Dermis blood vessel endothelial cell (primary cell): ENCODE measurements around the gene XPC. TPM values are rescaled to one million over a fixed set of nuclear protein-coding genes. Genes with fewer than 3 reads are reported as not detected.

Experiments
- DNase-seq: peaks from one replicate; pipeline ENCODE4 v3.0.0; 2010
- total RNA-seq: library from RNA; depleted of rRNA; stranded (reverse); fragments of >200 nt; gene quantifications from 2 replicates; pipeline ENCODE4 v1.2.3, GENCODE V29; 2014

XPC gene
- total RNA-seq, 1 donor from 2014 or later: 43.6 TPM

DNA sequence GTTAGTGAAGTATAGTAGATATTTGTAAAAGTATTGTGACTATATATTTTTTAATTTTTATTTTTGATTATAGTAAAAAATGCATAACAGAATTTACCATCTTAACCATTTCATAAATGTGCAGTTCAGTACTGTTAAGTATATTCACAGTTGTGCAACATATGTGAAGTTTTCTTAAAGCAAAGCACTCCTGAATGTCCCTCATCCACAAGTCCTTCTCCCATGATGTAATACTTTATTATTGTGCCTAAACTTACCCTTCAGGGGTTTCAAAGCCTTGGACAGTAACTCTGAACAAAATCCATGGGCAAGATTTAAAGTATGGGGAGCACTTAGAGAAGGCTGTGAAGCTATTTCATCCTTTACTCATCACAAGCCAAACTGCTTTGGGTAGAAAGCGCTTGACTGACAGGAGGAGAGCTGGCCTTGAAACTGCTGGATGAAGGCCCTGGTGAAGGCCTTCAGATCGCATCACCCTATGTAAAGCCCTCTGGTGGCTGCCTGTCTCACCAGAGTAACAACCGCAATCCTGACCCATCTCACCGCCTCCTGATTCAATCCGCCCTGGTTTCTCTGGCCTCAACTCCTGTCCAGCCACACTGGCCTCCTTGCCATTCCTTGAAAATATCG is 28.3 kb upstream of the XPC start:
- DNase-seq: no peak

DNA sequence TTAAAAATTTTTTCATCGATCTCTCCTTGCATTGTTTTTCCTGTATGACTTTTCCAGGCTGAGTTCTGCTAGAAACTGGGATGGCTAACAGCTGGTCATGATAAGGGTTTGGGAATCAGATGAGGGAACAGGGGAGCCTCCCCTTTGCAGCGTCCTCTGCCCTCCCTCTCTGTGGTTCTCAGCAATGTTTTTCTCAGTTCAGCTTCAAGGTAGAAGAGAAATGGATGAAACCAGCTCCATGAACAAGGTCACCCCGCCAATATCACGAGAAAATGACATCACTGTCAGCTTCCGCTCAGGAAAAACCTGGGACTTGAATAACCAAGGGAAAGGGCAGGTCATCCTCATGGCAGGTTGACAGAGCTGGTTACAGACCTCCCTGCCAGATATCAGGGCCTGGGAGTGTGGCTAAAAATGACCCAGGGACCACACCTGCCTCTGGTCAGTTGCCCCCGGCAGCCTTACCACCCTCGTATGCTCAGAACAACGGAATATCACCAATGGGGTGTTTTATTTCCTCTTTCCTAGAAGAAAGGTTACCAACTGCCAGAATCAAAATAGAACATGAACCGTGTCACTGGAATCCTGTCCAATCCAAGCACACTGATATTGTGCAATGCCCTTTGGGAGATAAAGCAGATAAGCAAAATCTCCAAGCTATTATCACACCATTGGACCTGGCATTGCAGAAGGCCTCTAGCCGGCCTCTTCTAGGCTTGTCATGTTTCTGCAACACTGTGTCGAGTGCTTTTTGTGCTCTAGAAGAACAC is 26.3 kb upstream of the XPC start:
- peak; percentile 50 for DNase-seq

DNA sequence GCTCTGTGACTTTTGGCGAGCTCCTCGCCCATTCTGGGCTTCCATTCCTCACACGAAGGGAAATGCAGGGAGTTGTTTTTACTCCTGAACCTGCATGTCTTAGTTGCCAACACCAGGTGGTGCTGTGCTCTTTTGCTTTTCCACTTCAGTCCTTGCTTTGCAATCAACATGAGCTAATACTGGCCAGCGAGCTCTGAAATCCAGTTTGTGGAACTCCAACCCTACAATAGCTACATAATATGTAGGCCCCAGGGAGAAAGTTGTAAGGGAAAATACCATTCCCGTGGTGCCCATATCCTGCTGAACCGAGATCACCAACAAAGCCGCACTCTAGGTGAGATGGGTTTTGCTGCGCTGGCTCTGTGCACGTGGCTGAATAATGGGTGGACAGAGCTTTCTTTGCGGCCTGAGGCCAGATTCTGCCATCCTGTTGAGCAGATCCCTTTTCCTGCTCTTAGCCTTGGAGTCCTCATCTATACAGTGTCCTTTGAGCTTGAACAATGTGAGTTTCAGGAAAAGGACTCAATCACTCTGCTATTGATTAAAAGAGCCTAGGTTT is 25.2 kb upstream of the XPC start:
- DNase-seq: peak; percentile 92

DNA sequence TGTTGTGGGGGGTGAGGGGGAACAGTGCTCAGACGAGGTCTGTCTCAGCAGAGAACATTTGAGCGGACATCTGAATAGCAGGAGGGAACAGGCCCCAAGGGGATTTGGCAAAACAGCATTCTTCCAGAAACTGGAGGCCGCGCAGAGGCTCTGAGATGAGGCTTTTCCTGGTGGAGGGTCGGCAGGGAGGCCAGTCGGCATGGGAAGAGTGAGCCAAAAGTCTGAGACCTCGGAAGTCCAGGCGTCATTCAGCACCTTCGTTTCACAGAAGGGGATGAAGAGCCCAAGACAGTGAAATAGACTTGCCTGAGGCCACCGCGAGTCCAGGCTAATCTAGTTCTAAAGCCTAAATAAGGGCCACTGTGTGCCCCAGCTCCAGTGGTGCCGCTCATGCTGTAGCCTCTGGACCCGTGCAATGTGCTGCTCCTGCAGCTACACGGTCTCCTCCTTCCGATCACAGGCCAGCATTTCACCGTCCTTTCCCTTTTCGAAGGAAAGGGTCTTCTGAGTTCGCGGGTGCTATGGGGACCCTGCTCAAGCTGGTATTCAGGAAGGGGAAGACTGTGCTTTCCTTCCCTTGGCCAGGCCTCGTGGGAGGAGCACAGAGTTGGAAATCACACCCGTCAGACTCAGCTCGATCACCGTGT is 24.6 kb upstream of the XPC start:
- DNase-seq: no peak

DNA sequence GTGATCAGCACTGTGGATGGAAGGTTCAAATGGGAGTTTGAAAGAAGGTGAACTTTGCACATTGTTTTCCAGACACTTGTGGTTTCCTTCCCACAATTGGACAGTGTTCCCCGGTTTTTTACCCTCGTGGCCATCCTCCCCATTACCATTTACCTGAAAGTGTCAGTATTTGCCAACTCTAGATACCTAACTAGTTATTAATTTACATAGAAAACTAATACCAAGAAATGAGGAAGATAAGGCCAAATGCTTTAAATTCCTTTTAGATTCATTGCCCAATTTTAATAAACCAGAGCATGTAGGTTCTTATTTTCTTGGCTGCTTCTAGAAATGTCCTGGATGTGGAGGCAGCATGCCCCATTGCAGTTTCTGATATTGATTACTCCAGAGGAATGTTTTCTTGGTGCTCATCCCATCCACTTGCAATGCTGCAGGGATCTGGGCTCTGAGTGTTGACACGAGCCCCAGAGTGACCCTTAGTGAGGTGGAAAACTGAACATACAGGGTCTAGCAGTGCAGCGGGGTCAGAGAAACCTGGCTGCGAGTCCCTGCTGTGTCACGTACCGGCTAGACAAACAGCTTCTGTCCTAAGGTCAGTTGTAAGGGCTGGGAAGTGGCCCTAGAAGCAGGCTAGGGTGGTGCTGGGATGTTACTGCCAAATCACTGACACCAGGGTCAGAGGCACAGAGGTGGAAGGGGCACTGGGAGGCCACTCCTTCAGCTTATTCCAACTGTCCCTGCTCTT is 23.7 kb upstream of the XPC start:
- no peak for DNase-seq

DNA sequence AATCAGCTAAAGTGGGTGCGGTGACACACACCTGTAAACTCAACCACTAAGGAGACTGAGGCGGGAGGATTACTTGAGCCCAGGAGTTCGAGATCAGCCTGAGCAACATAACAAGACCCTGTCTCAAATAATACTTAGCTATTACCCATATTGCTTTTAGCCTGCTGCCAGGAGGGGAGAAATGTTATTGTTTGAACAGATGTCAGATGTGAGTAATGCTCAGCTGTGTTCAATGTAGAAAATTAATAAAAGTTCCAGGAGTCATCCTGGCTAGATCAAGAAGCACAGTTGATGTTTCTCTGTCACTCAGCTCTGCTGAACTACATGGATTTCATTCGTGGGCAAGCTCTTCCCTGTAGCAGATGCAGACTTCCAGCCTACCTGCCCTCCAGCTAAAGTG is 22.4 kb upstream of the XPC start:
- DNase-seq: peak; percentile 36

DNA sequence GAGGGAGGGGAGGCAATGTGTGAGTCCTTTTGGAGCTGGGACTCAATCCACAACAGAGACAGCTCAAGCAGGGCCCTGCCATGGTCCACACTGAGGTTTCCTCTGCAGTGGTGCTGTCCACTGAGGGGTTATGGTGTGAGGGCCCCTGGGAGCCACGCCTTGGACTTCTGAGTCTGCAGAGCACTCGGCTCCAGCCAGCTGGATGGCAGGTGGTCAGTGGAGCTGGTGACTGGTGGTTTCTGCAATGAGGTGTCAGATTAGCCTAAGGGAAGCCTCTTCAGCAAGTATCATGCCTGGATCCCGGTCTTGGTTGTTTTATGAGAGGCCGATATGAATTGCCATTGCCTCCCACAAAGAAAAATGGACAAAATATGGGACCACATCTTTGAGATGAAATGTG is 21.9 kb upstream of the XPC start:
- no peak for DNase-seq

DNA sequence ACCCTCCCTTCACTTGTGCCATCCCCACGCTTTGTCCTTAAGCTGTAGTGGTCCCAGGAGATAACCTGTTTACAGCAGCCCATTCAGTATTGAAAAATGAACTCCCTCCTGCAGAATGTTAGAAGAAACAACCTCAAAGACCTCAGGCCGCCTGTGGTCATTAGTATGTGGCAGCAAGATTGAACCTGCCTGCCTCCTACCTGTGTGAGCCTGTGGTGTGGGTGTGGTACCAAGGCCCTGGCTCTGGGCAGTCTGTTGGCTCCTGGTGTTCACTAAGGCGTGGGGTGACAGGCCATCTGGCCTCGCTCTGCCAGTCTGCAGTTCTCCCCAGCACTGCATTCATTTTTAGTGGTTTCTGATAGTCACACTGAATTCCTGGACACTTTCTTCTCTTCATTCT is 21.2 kb upstream of the XPC start:
- no peak for DNase-seq

DNA sequence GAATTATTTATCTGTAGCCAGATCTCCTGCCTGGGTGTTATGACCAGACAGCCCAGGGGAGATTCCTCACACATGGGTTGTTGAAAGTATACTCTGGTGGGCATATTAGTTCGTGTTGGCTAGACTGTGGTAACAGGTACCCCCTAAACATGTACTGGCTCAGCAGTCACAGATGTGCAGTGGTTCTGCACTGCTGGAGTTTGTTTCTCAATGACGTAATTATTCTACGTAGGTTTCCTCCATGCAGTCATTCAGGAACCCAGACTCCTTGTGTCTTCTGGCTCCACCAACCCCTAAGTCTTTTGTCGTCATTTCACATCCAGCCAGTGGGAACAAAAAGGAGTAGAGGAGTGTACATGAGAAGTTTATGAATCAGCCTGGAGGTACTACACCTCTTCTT is 16.5 kb upstream of the XPC start:
- DNase-seq: no peak

DNA sequence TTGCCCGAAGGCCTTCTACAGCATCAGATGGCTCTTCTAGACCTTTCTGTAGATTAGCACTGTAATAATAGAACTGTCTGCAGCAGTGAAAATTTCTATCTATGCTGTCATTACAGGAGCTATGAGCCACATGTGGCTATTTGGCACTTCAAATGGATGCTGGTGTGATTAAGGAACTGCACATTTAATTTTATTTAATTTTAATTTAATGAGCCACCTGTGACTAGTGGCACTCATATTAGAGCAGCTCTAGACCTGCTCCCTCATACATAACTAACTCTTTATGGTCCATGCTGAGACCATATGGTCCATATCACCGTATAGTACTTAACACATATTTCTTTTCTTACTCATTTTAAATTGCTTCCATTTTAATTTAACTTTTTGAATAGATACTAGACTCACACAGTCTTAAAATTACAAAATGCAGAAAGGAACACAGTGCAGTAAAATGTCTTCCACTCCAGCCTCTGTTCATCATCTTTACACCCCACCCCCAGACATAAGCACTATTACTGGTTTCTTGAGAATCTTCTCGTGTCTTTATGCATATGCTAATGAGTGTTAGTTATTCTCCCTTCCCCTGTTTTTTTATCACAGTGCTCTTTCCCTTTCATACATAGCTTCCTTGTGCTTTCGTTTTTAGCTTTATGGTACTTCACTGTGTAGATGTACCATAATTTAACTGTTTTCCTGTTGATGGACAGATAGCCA is 9.8 kb upstream of the XPC start:
- DNase-seq: no peak

DNA sequence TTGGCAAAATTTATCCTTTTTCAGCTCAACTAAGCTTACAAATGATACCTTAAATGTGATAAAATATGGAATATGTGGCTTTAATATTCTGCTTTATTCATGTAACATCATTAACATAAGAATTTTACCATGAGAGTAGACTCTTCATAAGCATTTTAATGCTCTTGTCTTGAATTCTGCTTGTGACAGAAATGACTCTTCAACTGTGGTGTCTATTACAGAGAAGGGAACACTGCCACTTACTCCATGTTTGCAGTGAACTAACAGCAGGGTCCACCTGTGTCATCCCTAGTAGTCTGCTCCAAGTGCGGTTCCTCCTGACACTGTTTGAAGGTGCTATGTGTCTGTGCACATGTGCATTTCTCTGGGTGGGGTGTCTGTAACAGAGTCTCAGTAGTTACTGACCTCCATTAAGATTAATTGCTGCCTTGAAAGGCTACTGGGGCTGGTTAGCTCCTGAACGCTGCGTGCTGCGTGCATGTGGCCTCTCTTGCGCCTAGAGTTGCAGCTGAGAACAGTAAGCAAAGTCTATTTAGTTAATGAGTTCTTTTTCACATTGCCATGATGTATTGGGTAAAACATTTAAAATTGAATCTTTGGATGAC is 8.6 kb upstream of the XPC start:
- no peak for DNase-seq

DNA sequence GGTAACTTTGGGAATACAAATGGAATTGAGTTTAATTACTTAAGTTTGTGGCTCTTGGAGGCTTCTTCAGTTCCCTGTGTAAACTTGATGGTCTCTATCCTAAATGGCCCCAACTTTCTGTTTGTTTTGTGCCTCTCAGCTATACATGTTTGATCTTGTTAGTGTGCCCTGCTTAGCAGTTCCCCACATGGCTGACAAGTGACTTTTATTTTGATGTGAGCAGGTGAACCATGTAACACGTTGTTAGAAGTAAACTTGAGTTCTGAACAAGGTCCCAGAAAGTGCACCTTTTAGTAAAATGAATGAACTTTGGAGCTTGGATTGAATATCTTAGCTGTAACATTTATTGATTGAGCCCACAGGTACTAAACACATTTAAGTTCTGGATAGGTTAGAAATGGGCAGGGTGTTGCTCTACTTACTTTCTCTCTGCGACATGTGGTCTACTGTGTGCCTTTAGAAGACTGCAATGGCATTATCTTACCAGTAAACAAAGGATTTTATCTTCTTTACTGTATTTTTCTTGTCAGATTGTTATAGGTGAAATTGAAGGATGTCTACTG is 4.7 kb upstream of the XPC start:
- DNase-seq: no peak

DNA sequence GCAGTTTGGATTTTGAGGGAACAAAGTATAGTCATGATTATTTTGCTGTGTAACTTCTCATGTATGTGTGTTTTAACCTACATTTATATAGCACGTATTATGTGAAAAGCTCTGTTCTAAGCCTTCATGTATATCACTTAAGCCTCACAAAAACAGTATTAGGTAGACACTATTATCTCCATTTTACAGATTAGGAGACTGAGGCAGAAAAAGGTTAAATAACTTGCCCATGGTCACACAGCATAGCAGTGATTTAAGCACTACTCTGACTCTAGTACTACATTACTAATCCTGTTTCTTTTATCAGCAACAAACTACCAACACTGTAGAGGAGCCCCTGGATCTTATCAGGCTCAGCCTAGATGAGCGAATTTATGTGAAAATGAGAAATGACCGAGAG is 2.9 kb upstream of the XPC start:
- no peak for DNase-seq

DNA sequence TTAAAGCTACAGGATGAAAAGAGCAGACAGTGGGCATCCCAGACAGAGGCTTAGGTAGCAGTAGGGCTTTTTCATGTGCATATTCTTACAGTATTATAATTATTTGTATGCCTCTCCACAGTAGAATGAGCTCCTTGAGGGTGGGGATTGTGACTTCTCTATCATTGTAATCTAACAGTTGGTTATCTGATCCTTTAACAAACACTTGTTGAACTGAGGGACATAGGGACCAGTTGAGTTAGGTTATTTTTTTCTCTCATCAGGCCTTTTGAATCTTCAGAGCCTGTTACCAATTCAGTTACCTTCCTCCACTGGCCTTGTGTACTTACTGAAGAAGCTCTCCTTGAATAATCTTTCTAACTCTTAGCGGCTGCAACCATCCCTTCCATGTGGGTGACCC is 1.4 kb upstream of the XPC start:
- DNase-seq: no peak

DNA sequence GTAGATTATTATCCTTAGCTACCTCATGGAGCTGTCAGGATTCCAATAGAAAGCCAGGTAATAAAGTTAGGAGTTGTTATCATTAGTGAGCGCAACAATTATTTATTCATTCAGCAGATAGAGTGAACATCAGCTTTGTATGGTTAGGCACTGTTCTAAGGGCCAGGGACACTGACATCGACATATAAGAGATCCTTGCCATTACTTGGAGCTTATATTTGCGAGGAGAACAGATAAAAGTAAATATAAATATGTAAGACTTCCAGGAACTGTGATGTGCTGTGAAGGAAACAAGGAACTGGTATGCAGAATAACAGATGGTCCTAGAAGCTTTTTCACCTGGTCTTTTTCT is 689 bp upstream of the XPC start:
- DNase-seq: no peak

DNA sequence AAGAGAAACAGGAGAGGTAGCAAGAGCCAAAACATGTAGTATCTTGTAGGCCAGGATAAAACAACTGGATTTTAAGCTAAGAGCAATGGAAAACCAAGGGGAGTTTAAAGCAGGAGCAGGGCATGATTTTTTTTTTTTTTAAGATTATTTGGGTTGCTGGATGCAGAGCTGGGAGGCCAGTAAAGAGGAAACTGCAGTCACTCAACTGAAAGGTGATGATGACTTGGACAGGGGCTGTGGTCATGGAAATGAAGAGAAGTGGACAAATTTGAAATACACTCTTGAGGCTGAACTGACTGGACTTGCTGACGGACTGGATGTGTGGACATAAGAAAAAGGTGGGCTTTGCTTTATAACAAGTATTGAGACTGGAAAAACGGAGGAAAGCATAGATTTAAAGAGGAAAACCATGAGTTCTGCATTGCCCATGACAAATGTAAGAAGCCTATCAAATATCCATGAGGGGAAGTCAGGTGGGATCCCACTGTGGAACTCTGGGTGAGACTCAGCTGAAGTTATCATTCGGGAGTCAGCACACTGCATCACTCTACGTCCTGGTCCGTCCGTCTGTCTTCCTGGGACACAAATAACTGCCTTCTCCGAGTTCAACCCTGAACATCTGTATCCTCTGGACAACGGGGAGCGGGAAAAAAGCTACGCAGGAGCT is 688 bp downstream of the XPC start:
- no peak for DNase-seq

DNA sequence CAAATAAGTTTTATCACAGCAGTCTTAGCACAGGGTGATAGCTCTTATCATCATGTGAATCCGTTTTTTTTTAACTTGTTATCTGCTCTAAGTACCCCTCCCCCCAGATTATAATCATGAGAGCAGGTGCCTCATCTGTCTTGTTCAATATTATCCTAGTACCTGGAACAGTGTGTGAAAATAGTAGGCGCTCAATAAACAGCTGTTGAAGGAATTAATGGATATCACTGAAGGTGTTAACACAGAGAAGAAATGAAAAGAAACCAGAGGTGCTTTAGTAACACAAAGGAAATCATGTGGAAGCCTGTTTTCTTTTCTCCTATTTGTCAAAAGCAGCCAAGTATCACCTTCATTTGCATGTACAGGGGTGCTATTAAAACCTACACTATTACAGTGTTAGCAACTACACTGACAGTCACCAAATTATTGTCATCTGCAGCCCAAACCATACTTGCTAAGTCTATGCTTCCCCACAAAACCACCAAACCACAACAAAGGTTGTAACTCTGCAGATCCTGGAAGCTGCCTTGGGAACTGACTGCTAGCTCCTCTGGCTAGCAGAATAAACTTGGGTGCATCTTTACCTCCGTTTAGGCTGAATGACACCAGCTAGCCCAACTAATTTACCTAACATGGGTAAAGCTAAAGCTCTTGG is 2.9 kb downstream of the XPC start:
- DNase-seq: no peak

DNA sequence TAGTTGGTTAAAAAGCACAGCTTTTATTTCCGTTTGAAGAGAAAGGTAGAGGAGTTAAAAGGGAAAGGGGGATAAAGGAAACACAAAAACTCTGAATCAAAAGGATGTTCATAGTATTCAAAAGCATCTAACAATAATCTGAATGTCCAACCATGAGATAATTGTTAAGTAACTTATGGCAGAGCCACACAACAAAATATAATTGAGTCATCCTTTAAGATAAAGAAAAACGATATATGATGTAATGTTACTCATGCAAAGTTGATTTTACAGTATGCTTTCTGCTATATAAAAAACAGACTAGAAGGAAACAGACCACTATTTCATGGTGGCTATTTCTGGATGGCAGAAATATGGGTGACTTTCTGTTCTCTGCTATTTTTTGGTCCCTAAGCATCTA is 3.9 kb downstream of the XPC start:
- no peak for DNase-seq

DNA sequence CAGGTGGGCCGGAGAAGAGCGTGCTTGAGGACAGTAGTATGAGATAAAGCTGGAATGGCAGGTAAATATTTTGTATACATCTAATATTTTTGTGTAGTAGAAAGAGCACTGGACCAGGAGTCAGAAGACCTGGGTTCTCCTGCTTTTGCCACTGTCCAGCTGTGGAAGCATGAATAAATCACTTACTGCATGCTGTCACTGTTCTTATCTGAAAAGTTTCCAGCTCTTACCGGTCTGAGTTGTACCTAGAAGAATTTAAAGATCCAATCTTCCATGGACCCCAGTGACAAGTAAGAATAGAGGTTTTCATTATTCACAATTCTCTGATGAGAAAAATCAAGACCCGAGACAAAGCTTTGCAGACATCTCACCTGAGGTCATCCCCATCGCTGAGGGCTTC is 5.9 kb downstream of the XPC start:
- DNase-seq: no peak

DNA sequence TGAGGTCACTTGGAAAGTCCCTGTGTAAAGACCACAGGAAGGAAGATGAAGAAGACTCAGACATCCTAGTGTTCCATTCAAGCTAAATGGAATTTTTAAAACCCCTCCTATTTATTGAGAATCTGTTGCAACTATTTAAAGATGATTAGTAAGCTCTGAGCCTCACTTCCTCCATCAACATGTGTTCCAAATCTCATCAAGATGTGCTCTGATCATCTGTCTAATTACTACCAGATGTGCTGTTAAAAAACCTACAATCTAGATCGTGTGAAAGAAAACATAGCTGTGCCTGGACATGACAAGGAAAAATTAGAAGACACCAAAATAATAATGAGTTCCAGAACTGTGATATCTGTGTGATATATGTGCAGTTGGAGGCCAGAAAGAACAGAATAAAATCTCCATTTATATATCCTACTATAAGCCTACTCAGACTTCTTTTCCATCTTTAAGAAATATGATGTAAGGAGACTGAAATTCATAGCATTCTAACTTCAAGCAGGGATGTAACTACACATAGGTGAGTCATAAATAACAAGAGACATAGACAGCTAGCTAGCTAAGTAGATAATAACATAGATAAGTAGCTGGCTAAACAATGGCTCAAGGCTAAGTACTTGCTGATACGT is 7.8 kb downstream of the XPC start:
- DNase-seq: peak; percentile 61
